ENCODE measurements around the gene IL1RL1.

IL1RL1 gene

GRCh38 chr2:102310964-102311640 is at the start of gene IL1RL1:
IL1RL1 (plus strand) TSS chr2:102311563; CDS start chr2:102338265, 26,702 bp downstream.
- no peak for DNase-seq

- DNase-seq = no peak
Measured at GRCh38 chr2:102262216-102263129, 48.9 kb upstream of the IL1RL1 start.

- DNase-seq = no peak
Measured at GRCh38 chr2:102264952-102265351, 46.4 kb upstream of the IL1RL1 start.

GRCh38 chr2:102266204-102266603 is 45.2 kb upstream of the IL1RL1 start:
- no peak for DNase-seq

- DNase-seq = no peak
Measured at GRCh38 chr2:102267774-102268173, 43.6 kb upstream of the IL1RL1 start.

GRCh38 chr2:102268510-102269199 is 42.7 kb upstream of the IL1RL1 start:
- DNase-seq = no peak

GRCh38 chr2:102269200-102269524 is 42.2 kb upstream of the IL1RL1 start:
- DNase-seq = no peak

GRCh38 chr2:102271844-102272243 is 39.5 kb upstream of the IL1RL1 start:
- no peak for DNase-seq

- DNase-seq = no peak
Measured at GRCh38 chr2:102273619-102274211, 37.6 kb upstream of the IL1RL1 start.

- DNase-seq = no peak
Measured at GRCh38 chr2:102276549-102277201, 34.7 kb upstream of the IL1RL1 start.

- no peak for DNase-seq
Measured at GRCh38 chr2:102277202-102277700, 34.1 kb upstream of the IL1RL1 start.

- no peak for DNase-seq
Measured at GRCh38 chr2:102278720-102279390, 32.5 kb upstream of the IL1RL1 start.

GRCh38 chr2:102279391-102279735 is 32.0 kb upstream of the IL1RL1 start:
- no peak for DNase-seq

GRCh38 chr2:102282678-102283091 is 28.7 kb upstream of the IL1RL1 start:
- DNase-seq = no peak

- no peak for DNase-seq
Measured at GRCh38 chr2:102283996-102284395, 27.4 kb upstream of the IL1RL1 start.

- no peak for DNase-seq
Measured at GRCh38 chr2:102284611-102285010, 26.8 kb upstream of the IL1RL1 start.

- no peak for DNase-seq
Measured at GRCh38 chr2:102285368-102285767, 26.0 kb upstream of the IL1RL1 start.

- DNase-seq = no peak
Measured at GRCh38 chr2:102286041-102286440, 25.3 kb upstream of the IL1RL1 start.

- no peak for DNase-seq
Measured at GRCh38 chr2:102289129-102289528, 22.2 kb upstream of the IL1RL1 start.

GRCh38 chr2:102290594-102290993 is 20.8 kb upstream of the IL1RL1 start:
- DNase-seq = no peak

GRCh38 chr2:102291319-102292075 is 19.9 kb upstream of the IL1RL1 start:
- no peak for DNase-seq

All from activated naive CD4-positive, alpha-beta T cell treated with anti-CD3 and anti-CD28 coated beads, Interleukin-2, amount 50 U/mL, for 16 hours (primary cell).